Psoas muscle (tissue), 8 donors: Measurements from ENCODE around the gene GABRA4. TPM values are rescaled to one million over a fixed set of nuclear protein-coding genes. Genes with fewer than 3 reads are reported as not detected.

Experiments
- ATAC-seq, 4 donors: fragments of 200-7000 bp; cut with Tn5 transposase; one replicate each; pipeline ENCODE4 v1.9.1; 2020; ENCODE audit warnings: moderate library complexity in 3 of 4, mild to moderate bottlenecking in 2 of 4
- DNase-seq, 2 donors: peaks; one replicate each; pipeline ENCODE4 v3.0.0-alpha.2; 2020
- H3K27ac ChIP-seq: fragments of 200-600 bp; one replicate; pipeline ENCODE4 v1.8.0; 2022
- H3K27me3 ChIP-seq, 3 donors: fragments of 200-600 bp in 1 of 3; one replicate each; pipeline versions ENCODE4 v1.6.1 to v1.8.0; 2013 to 2022; ENCODE audit warnings: low read length in 2 of 3, mild to moderate bottlenecking in 2 of 3, moderate library complexity in 1 of 3; ENCODE audit not compliant: insufficient read depth in 3 of 3
- H3K36me3 ChIP-seq, 2 donors: fragments of 200-600 bp in 1 of 2; one replicate each; pipeline versions ENCODE4 v1.6.1 to v1.8.0; 2013 to 2022; ENCODE audit warnings: low read depth in 1 of 2, mild to moderate bottlenecking in 1 of 2, moderate library complexity in 1 of 2; ENCODE audit not compliant: insufficient read depth in 1 of 2
- H3K4me1 ChIP-seq: fragments of 200-600 bp; one replicate; pipeline ENCODE4 v1.8.0; 2022
- H3K4me3 ChIP-seq: fragments of 200-600 bp; one replicate; pipeline ENCODE4 v1.8.0; 2022; ENCODE audit warnings: mild to moderate bottlenecking
- H3K9me3 ChIP-seq: fragments of 200-600 bp; one replicate; pipeline ENCODE4 v1.8.0; 2022
- CTCF ChIP-seq: fragments of 200-600 bp; IDR thresholded peaks from one replicate; pipeline ENCODE4 v1.8.0; 2022; ENCODE audit warnings: antibody characterized with exemption
- WGBS, 3 donors: extraction: QIAGEN DNeasy Blood & Tissue Kit; methylation state at CpG; one replicate each; pipeline versions ENCODE4 v1.1.6 to v1.1.7; 2013; 5-methylcytosine and 5-hydroxymethylcytosine counted together
- intact Hi-C, 2 donors: fragments of 100-400 bp; cut with DNase I; formaldehyde crosslinking; loops; one replicate each; pipeline versions ENCODE4 v1.11.0 to v1.14.2; 2022
- polyA plus RNA-seq, 3 donors: library from polyadenylated mRNA; stranded (reverse); fragments of 200-250 nt; gene quantifications; one replicate each; pipeline ENCODE4 v1.2.3, GENCODE V29; 2013
- total RNA-seq, 4 donors: library from RNA; stranded (reverse); fragmentation: NEBNext Ultra II Directional in 2 of 4; extraction: Animal tissue kit (Norgen Biotek cat#: 25700) in 2 of 4; gene quantifications; one replicate each; pipeline versions ENCODE4 v1.2.1 to v1.2.4, GENCODE V29; 2021 to 2023
- donor health status: healthy with polysubstance abuse.
- donor health status: DM: no; HTN: no; CAD: no; lungs with moderate emphysema.
- donor health status: Bipolar disorder and iron deficiency.
- donor health status: healthy.
- donor health status: DM: yes; HTN: yes; CAD: no.
- donor health status: DM: no; HTN: no; CAD: no.
- donor health status: DM: no; HTN: no; CAD: no.
- donor health status: DM: yes; HTN: yes; CAD: no.

Gene GABRA4
- total and polyA plus RNA-seq, 7 donors: 0.01 TPM; not detected in 6

DNA sequence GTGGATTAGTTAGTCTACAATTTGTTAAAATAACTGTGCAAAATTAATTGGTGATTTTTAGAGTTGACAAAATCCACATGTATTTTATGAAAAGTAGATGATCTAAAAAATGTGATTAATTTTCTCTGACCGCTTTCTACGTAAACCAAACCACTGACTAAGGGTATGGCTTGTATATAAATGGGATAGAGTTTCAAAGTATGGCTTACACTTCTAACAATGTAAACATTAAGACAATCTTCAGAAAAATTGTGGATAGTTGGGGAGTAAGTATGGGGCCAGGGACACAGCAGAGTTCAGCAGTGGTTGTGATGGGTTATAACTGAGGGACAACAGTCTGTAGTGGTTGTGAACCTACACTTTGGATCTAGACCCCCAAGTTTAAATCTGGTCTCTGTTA, 39.8 kb downstream of the GABRA4 start:
- 72 to 81% (median 73%) methylated on average over 2 of the region's 2 CpGs for WGBS, 3 donors
- no peak overlapping the region for H3K4me3 ChIP-seq
- H3K27ac ChIP-seq: no peak overlapping the region
- no peaks in the 10 kb centered on the region for H3K4me1 ChIP-seq
- DNase-seq: no peak
- H3K9me3 ChIP-seq: no peaks in the 10 kb centered on the region
- intact Hi-C loops: no loop called here
- no peaks in the 10 kb centered on the region for H3K36me3 ChIP-seq
- no peak for TF ChIP-seq CTCF
- no peaks in the 10 kb centered on the region for H3K27me3 ChIP-seq
- no peak for ATAC-seq

- no peak for DNase-seq
- H3K27me3 ChIP-seq: no peaks in the 10 kb centered on the region
- WGBS, 3 donors: 69 to 77% (median 76%) methylated on average over 2 of the region's 2 CpGs
- ATAC-seq: no peak
- H3K4me3 ChIP-seq: no peak overlapping the region
- no peaks in the 10 kb centered on the region for H3K36me3 ChIP-seq
- H3K27ac ChIP-seq: no peak overlapping the region
- H3K9me3 ChIP-seq: no peaks in the 10 kb centered on the region
- intact Hi-C loops: no loop called here
- no peak for TF ChIP-seq CTCF
- H3K4me1 ChIP-seq: no peaks in the 10 kb centered on the region
Observed at GRCh38 chr4:46952451-46952850, 40.9 kb downstream of the GABRA4 start.

- ATAC-seq (no peak), DNase-seq (no peak)
- WGBS, 3 donors: 62 to 67% (median 67%) methylated on average over 3 of the region's 3 CpGs
- Histone ChIP-seq H3K27me3 (no peaks in the 10 kb centered on the region), H3K9me3 (no peaks in the 10 kb centered on the region), H3K27ac (no peak overlapping the region), H3K4me3 (no peak overlapping the region), H3K4me1 (no peaks in the 10 kb centered on the region), H3K36me3 (no peaks in the 10 kb centered on the region)
- intact Hi-C loops: no loop called here
- TF ChIP-seq CTCF: no peak
Observed at GRCh38 chr4:46950826-46951225, 42.6 kb downstream of the GABRA4 start.

- H3K27ac ChIP-seq: no peak overlapping the region
- 60 to 76% (median 64%) methylated on average over 1 of the region's 1 CpG for WGBS, 3 donors
- H3K4me1 ChIP-seq: no peaks in the 10 kb centered on the region
- H3K36me3 ChIP-seq: no peaks in the 10 kb centered on the region
- H3K27me3 ChIP-seq: no peaks in the 10 kb centered on the region
- no peak overlapping the region for H3K4me3 ChIP-seq
- H3K9me3 ChIP-seq: no peaks in the 10 kb centered on the region
- DNase-seq (no peak), ATAC-seq (no peak)
- no peak for TF ChIP-seq CTCF
- intact Hi-C loops: no loop called here
Observed at GRCh38 chr4:46949822-46950221, 43.6 kb downstream of the GABRA4 start.

DNA sequence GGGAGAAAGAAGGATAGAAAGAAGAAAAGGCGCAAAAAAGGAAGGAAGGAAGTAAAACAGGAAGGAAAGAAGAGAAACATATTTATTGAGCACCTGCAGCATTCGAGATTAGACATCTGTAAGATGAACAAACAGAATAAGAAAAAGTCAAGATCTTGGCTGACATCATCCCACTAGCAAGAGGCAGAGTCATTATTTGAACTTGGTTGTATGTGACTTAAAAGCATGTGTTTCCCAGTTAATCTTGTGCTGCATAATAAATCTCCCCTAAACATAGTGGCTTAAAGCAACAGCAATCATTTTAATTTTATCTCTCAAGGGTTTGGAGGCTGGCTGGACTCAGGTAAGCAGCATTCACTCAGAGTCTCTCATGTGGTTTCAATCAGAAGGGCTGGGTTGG, 45.8 kb downstream of the GABRA4 start:
- no peak for TF ChIP-seq CTCF
- no peaks in the 10 kb centered on the region for H3K9me3 ChIP-seq
- H3K27ac ChIP-seq: no peak overlapping the region

More for the DNA sequence above, 45.8 kb downstream of the GABRA4 start:
- H3K36me3 ChIP-seq: no peaks in the 10 kb centered on the region
- intact Hi-C loops: no loop called here
- H3K4me1 ChIP-seq: no peaks in the 10 kb centered on the region
- H3K4me3 ChIP-seq: no peak overlapping the region
- DNase-seq (no peak), ATAC-seq (no peak)
- WGBS, 3 donors: 30 to 44% (median 35%) methylated on average over 2 of the region's 2 CpGs
- no peaks in the 10 kb centered on the region for H3K27me3 ChIP-seq
